ENCODE results near the gene OBSL1.

The OBSL1 gene

DNA sequence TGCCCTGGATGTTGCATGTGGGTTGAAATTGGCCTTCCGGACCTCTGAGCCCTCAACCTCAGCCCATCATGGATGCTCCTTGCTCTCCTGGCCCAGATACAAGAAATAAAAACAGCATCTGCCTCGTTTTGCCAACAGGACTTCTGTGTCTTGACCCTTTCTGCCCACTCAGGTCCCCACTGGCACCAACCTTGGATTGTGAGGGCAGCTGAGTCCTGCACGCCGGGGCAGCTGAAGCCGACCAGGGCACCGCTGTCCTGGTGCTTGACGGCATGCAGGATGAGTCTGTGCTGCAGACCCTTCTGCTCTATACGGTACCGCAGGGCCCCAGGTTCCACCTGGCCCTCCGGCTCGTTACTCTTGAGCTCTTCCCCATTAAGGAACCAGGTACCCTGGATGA lies 4.7 kb downstream of the OBSL1 start:
- no peak for DNase-seq (ENCODE audit: low read depth, low spot score)

DNA sequence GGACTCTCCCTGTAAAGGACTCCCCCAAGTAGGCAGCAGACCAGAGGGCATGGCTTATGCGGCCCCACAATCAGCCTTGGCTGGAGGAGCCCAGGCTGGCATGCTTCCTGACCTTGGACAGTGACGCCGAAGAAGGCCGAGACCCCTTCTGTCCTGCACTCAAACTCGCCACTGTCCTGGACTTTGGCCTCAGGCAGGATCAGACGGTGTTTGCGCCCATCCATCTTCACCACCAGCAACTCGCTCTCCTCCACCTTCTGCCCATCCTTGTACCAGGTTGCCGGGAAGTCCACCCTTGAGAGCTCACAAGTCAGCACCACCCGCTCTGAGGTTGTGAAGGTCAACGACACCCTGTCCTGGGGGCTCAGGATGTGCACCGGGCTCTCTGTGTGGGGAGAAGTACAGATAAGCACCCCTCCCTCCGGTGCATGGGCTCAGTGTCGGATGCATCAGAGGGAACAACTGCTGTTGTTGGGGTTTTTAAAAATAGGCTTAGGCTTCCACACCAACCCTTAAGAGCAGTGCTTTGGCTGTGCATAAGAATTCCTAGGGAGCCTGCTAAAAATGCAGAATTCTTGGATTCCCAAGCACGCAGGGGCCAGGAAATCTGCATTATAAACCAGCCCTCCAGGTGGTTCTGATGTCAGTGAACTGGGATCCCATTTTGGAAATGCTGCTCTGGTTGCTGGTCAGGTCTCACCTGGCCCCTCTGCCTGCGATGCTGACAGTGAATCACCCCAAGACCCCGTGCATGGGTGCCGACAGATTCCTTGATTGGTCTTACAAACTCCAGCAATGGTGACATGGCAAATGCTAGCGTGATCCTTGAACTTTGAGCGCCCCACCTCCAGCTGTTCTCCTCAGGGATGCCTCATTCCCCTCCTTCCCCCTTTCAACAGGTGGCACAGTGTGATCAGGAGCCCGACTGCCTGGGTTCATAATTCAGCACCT lies 5.9 kb downstream of the OBSL1 start:
- no peak for DNase-seq (ENCODE audit: low read depth, low spot score)

DNA sequence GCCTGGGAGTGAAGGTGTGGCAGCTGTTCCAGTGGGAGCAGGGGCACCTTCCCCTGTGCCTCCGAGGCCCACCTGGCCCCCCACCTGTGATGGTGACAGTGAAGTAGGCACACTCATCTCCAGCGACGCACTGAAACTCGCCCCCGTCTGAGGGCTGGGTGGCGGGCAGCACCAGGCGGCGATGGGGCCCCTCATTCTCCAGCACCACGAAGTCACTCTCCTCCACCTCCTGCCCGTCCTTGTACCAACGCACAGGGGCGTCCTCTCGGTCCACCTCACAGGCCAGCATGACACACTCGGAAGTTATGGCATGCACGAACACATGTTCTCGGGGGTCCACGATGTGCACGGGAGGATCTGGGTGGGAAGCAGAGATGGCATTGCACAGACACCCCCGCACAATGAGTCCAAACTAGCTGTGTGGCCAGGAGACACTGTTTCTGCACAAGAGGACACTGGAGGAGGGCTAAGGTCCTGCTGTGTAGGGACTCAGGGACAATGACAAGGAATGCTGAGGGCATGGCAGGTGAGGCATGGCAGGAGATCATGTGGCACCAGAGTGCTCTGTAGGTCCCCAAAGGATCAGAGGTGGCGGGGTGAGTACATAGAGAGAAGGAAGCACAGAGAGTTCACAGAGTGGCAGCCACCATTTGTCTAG lies 7.9 kb downstream of the OBSL1 start:
- DNase-seq (ENCODE audit: low read depth, low spot score), result no peak

DNA sequence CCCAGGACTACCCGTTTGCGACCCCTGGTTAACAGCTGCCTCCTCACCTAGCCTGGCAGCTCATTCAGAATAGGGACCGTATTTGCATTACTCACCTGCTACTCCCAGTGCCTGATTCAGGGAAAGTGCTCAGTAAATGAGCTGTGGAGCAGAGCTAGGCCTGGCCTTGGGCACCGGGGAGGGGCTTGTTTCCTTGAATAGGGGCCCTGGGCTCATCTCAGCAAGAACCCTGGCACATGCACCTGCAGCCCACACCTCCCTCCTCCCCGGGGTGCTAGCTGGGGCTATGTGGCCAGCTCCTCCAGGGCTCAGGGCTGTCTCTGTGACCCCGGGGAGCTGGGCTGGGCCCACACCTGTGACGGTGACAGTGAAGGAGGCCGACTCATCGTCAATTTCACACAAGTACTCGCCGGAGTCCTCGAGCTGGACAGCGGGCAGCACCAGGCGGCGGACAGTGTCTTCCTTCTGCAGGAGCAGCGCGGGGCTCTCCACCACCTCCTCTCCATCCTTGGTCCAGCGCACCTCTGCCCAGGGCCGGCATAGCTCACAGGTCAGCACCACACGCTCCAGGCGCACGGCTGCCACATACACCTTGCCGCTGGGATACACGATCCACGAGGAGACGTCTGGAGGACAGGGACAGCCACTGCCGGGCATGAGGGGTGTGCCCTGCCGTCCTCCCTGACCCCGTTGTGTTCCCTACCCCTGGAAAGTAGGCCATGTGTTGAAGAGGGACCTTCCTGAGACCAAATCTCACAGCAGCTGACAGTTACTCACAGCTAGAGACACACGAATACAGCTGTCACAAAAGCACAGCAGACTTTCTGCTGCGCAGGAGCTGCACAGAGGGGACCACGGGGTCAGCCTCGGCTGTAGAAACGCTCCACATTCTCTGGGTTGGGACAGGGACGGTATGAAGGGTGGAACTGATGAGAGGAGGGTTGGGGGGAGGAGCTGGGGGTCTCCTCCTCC lies 9.0 kb downstream of the OBSL1 start:
- no peak for DNase-seq (ENCODE audit: low read depth, low spot score)

DNA sequence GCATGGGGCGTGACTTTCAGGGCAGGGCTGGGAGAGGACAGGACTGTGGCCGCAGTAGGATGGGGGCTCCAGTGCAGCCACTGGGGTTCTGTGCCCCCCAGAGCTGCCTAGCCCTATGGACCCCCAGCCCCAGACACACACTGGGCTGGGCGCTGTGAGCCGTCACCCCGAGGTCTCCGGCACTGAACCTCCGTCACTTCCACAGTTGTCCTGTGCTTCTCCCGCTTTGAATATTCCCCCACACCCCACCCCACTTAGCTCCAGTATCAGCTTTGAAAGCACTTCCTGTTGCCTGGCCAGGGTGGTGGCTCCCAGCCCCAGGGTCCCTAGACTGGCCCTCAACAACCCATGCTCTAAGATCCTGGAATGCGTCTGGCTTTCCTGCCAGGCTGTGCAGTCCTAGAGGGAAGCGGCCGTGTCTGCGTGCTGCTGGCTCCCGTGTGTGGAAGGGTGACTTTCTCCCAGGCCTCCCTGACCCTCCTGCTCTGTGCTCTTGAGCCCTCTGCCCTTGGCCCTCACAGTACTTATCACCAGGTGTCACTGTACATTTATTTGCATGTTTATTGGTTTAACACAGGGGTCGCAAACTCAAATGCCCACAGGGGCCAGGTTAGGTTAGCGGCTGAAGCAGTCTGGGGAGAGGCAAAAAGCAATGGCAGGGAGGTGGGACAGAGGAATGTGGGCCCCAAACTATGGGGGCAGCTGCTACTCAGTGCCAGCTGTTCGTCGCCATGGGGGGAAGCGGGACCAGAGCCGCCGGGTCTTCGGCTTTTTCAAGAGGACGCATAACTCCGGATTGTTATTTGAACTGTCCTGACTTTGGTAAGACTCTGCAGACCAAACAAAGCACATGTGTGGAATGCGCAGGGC lies 9.9 kb downstream of the OBSL1 start:
- DNase-seq (ENCODE audit: low read depth, low spot score), result no peak

DNA sequence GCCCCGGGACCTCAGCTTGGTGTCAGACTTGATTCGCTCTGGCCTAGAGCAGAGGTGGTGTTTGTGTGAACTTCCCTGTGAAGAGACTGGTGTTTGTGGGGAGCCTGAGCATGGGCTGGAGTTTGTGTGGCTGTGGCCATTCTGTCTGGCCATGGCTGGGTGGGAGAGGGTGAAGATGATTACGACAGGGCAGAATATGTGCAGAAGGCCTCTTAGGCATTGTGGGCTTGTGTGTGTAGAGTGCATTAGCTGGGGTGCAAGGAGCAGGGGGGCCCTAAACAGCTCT lies 10.5 kb downstream of the OBSL1 start:
- DNase-seq (ENCODE audit: low read depth, low spot score), result no peak

DNA sequence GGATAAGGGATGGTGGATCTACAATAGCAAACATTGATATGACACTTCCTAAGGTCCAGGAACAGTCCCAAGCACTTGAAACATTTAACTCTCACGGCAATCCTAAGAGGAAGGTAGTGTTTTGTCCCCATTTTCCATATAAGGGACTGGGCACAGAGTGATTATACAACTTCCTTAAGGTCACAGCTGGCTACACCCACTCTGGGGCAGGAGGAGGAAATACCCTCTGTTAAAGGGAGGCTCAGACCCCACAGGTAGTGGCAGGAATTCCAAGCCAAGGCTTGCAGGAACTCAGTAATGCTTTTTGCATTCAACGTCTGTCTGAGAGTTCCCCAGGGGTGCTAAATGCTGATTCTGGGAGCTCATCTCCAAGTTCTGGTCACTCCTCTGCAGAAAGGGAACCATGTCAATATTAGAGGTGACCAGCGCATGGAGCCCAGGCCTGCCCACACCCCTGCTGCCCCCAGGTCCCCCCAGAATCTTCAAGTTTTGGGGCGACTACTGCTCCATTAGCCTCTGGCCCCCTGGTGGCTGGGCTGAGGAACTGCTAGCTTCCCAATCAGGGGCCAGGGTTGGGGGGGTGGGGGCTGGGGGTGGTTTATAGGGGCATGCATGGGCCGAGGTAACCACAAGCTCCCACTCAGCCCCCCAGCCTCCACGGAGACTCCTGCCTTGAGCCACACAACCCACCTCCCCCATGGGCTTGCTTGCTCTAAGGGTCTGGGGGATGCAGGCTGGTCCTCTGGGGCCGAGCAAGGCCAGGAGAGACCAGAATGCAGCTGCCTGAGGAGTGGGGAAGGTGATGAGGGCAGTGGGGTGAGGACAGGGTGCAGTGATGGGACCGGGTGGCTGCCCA lies 11.1 kb downstream of the OBSL1 start:
- DNase-seq (ENCODE audit: low read depth, low spot score), result no peak

DNA sequence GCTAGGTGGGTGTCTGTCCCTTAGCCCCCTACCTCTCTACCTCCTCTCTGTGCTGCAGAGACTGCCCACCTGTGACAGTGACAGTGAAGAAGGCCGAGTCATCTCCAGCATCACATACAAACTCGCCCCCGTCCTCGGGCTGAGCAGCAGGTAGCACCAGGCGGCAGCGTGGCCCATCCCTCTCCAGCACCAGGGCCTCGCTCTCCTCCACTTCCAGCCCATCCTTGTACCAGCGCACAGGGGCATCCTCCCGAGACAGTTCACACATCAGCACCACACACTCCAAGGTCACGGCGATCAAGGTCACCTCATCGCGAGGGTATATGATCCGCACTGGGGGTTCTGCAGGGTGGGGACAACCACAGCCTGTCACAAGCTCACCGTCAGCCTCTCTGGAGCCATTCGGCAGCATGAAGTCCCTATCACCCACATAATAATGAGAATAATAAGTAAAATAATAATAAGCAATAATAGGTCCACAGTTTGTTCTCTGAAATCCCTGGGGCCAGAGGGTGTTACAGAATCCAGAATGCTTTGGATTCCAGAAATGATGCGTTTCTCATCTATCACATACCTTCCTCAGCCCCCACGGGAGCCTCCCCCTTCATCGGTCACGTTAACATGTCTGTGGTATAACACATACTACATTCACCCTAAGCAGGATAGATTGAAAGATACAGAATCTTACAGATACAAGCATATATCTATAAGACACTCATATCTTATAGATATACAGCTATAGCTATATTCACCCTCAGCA lies 12.0 kb downstream of the OBSL1 start:
- DNase-seq (ENCODE audit: low read depth, low spot score), result no peak

DNA sequence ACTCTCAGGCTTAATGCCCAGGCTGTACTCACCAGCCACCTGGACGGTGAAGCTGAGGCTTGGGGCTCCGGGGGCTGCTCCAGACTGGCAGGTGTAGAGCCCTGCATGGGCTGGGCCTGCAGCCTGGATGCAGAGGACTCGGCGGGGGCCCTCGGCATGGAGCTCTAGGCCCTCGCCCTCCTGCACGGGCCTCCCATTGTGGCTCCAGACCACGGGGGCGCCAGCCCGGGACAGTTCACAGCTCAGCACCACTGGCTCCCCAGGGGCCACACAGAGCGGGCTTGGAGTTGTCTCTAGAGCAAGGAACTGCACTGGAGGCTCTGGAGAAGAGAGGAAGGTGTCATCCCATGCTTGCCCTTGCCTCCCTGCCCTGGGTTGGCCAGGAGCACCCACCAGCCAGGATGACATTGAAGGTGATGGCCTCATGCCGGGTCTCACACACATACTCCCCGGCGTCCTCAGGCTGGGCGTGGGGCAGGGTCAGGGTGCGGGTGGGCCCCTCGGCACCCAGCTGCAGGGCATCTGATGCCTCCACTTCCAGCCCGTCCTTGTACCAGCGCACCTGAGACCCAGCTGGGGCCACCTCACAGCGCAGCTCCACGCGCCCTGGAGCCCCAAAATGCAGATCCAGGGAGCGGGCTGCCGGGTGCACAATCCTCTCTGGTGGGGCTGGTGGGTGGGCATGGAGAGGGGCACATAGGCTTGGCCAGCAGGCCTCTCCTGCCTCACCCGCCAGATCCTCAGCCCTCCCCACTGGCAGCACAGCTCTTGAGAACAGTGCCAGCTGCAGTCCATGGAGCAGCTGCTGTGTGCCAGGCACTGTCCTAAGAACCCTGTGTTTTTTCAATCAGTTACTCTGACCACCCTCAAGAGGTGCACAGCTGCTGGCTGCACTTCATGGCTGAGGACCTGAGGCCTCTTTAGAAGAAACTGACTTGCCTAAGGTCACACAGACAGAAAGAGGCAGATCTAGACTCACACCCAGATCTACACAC lies 13.3 kb downstream of the OBSL1 start:
- DNase-seq (ENCODE audit: low read depth, low spot score), result no peak

DNA sequence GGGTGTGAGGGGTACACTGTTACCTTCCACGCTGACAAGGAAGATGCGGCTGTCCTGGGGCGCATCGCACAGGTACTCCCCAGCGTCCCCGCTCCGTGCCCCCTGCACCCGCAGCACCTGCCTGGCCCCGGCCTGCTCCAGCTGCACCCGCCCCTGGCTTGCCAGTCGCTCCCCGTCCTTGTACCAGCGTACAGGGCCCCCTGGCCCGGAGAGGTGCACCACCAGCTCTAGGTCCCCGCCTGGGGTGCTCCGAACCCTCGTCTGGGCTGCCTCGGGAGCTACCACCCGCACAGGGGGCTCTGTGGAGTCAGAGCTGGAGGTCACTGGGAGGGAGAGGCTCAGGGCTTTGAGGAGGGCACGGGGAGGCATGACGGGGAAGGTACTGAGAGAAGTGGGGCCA lies 14.0 kb downstream of the OBSL1 start:
- no peak for DNase-seq (ENCODE audit: low read depth, low spot score)

DNA sequence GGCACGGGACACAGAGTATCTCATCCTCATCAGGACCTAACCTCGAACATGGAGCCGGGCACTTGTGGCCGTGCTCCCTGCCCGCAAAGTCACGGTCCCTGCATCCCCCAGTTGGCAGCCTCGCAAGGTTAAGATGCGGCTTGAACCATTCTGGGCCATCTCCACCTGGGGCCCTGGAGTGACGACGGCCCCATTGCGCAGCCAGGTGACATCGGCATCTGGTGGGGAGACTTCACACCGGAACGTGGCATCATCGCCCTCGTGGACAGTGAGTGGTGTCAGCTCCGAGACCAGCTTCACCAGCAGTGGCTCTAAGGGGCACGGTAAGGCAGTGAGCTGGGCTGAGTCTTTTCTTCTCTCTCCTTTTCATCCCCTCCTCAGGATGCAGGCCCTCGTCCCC lies 14.9 kb downstream of the OBSL1 start:
- no peak for DNase-seq (ENCODE audit: low read depth, low spot score)

DNA sequence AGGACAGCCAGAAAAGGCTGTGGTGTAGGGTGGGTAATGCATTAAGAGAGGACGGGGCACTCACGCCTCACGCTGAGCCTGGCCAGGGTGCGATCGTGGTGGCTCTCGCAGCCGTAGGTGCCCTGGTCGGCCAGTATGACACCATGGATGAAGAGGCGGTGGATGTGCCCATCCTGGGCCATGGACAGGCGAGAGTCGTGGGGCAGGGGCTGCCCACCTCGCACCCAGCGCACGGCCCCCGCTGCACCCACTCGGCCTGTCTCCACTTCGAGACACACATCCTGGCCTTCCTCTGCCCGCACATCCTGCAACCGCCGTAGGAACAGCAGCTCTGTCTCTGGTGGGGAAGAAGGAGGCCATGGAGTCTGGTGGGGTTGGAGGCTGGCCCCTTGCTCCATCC lies 15.4 kb downstream of the OBSL1 start:
- no peak for DNase-seq (ENCODE audit: low read depth, low spot score)

DNA sequence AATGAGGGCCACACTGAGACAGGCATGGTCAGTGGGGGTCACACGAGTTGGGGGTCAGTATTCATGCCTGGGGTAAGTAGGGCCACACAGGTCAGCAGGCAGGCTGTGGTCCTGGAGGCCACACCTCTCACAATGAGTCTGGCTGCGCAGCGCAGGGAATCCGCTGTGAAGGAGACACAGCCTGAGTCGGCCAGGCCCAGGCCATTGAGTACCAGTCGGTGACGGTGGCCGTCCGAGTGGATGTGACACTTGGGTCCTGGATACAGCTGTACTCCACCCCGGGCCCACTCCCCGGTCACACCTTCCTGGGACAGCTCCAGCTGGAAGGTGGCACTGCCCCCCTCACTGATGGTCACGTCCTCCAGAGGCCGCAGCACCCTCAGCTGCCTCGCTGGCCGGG lies 17.0 kb downstream of the OBSL1 start:
- no peak for DNase-seq (ENCODE audit: low read depth, low spot score)

DNA sequence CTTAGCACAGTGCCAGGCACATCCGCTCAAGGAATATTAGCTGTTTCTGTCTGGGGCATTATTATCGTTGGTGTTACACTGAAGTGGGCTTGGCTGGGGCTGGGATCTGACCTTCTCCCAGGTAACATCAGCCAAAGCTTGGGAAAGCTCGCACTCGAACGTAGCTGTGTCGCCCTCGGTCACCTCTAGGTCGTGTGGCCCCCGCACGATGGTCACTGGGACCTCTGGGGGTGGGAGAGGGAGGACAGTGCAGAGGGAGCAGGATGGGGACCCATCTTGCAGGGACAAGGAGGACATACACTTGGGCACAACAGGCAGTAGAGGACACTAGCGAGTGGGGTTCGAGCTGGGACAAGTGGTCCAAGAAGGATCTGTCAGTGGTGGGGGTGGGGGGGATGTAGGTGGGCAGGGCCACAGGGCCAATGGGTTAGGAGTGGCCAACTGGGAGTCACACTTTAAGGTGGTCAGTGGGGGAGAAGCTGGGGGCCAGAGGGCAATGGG lies 17.8 kb downstream of the OBSL1 start:
- DNase-seq (ENCODE audit: low read depth, low spot score), result no peak

DNA sequence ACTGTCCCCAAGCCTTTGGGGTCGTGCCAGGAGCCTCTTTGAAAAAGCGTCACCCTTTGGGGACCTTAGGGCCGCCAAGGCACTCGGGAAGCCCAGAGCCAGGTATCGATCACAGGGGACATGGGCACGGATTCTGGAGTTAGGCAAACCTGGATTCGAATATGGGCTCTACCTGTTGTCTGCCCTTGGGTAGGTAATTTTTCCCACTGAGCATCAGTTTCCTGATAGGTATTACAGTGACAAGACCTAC lies 18.2 kb downstream of the OBSL1 start:
- no peak for DNase-seq (ENCODE audit: low read depth, low spot score)

DNA sequence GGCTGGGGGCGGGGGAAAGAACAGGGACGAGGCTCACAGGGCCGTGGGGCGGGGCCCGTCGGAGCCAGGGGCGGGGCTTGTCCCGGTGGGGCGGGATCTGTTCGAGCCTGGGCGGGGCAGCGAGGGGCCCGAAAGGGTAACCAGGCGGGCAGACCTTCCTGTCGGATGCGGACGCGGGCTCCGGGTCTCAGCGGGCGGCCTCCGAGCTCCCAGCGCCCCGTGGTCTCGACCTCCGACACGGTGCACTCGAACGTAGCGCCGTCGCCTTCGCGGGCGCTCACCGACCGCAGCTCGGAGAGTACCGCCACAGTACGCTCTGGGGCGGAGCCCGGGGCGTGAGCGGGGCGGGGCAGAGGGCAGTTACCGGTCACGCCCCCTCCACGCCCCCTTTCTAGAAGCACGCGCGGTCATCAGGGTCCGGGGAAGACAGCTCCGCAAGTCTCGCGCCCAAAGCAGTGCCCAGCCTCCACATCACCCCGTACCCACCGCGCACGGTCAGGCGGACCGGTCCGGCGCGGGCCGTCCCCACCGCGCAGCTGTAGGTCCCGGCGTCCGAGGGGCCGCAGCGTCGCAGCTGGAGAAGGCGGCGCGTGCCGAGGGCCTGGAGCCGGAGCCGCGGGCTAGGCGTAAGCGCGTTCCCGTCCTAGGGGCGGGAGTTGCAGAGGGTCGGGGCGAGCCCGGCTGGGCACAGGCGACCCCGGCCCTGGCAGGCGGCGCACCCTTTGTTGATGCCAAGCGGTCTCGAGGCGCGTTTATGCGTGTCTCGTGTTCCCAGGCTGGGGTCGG lies 18.8 kb downstream of the OBSL1 start:
- DNase-seq (ENCODE audit: low read depth, low spot score), result peak; percentile 46

Measured in smooth muscle cell of the brain vasculature (primary cell).